ENCODE data around the gene PRCP.

PRCP gene

DNA sequence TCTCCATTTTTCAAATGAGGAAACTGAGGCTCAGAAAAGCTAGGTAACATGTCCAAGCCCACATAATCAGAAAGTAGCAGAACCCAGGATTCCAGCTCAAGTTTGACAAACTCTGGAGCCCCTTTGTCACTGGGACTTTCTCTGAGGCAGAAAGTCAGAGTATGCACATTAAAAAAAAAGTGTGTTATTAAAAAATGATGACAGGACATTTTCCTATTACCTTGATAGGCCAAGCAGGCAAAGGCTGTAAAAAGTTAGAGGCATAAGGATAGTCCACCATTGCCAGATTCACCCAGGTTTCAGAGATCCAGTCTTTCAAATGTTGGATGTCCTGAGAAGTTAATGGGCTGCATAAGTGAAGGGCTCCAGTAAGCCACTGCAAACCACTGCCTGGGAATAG is 51.4 kb downstream of the PRCP start:
- TF ChIP-seq, protein P1, sequence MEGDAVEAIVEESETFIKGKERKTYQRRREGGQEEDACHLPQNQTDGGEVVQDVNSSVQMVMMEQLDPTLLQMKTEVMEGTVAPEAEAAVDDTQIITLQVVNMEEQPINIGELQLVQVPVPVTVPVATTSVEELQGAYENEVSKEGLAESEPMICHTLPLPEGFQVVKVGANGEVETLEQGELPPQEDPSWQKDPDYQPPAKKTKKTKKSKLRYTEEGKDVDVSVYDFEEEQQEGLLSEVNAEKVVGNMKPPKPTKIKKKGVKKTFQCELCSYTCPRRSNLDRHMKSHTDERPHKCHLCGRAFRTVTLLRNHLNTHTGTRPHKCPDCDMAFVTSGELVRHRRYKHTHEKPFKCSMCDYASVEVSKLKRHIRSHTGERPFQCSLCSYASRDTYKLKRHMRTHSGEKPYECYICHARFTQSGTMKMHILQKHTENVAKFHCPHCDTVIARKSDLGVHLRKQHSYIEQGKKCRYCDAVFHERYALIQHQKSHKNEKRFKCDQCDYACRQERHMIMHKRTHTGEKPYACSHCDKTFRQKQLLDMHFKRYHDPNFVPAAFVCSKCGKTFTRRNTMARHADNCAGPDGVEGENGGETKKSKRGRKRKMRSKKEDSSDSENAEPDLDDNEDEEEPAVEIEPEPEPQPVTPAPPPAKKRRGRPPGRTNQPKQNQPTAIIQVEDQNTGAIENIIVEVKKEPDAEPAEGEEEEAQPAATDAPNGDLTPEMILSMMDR (IDR thresholded peaks at IDR 0.05; ENCODE audit: insufficient read depth, low read depth, low read length, missing control alignments), result no peak
- DNase-seq (ENCODE audit: low read depth), result no peak
- H3K4me3 ChIP-seq (ENCODE audit: low read depth, low read length), result no peak overlapping the region

DNA sequence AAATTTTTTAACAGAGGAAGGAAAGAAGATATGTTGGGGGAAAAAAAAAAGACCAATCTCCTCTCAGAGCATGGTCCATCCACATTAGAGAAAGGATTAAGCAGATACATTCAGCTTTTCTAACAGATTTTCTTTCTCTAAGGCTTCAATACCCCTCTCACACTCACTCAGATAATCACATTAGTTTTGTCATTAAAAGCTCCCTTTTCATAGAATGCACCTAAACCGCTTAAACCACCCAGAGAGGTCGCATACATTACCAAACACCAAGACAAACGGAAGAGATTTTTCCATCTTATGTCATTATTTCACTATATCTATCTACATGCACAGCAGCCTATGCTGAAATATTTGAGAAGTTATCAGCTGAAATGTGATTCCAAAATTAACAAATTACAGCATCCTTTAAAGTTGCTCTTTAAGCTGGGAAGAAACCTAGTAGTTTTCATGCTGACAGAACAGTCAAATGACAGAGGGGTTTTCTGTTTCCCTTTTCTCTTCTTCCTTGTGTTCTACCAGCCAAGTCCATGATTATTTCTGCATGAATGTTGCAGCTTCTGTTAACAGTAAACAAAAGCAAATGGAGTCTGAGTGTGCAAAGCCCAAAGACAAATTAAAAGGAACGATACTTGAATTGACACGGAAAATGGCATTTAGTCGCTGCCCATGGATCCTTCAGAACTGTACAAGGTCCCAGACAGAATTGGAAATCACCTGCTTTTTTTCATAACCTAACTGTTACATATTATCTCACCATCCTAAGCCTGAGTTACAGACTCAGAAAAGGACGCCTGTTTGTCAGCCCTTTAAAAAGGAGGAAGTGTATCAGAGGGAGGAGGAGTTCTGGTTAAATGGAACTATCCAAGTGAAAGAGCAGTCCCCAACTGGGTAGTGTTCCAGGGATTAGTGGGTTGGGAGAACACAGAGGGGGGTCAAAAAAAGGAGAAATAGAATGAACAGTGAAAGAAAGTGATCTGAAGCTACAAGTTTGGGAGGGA is 54.6 kb downstream of the PRCP start:
- H3K4me3 ChIP-seq (ENCODE audit: low read depth, low read length), result no peak overlapping the region
- no peak for DNase-seq (ENCODE audit: low read depth)
- TF ChIP-seq, protein P1 (IDR thresholded peaks at IDR 0.05; ENCODE audit: insufficient read depth, low read depth, low read length, missing control alignments), result no peak

DNA sequence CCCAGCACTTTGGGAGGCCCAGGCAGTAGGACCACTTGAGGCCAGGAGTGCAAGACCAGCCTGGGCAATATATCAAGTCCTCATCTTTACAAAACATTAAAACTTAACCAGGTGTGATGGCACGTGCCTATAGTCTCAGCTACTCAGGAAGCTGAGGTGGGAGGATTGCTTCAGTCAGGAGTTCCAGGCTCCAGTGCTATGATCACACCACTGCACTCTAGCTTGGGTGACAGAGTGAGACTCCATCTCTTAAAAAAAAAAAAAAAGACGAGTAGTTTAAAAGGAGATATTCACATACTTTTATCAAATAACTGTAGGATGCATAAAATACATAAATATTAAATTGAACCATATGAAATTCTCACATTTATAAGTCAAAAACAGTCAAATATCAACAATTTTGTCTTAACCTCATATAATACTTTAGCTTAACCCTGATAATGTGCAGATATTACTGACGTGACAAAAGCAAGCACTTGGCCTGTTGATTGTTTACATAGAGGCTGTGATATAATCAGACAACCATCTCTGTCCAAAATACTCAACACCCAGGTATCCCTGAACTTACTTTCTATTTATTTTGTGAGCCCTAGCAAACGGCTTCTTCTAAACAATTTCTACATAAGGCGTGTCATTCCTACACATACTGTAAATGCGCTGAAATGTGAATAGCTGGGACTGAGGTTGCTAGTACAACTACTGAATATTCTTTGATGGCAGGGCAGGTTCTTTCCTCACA is 57.0 kb downstream of the PRCP start:
- TF ChIP-seq, protein P1 (IDR thresholded peaks at IDR 0.05; ENCODE audit: insufficient read depth, low read depth, low read length, missing control alignments), result no peak
- no peak for DNase-seq (ENCODE audit: low read depth)
- H3K4me3 ChIP-seq (ENCODE audit: low read depth, low read length), result no peak overlapping the region

DNA sequence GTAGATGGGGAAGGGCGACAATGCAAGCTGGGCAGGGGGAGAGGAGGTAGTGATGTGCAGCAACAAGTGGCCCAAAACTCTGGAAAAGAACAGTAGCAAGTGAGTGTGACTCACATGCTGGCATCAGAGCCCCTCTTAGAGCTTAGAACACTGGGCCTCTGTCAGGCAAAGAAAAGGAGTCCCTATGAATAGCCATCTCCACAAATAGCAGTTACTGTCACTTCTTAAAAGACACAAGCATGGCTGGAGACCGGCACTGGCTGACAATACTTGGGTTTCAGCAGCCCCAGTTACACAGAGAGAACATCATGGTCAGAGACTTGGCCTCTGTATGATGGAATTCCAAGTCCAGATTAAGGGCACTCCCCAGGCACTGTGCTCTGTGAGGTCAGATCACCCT is 58.2 kb downstream of the PRCP start:
- TF ChIP-seq, protein P1 (IDR thresholded peaks at IDR 0.05; ENCODE audit: insufficient read depth, low read depth, low read length, missing control alignments), result no peak
- H3K4me3 ChIP-seq (ENCODE audit: low read depth, low read length), result no peak overlapping the region
- no peak for DNase-seq (ENCODE audit: low read depth)

DNA sequence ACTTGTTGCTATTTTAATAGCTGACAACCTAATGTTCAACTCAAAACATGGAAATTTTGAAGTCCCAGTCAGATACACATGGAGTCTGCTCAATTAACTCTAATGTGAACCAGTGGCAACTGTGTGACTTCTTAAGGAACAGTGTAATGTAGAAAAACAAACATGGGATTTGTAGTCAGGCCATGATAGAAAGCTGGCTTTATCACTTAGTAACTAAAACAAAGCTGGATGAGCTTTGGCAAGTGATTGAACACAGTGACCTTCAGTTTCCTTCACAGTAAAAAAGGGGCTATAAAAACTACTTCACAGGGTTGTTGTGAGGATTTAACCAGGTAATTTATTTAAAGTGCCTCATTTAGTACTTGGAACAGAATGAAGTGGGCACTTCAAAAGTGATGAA is 62.6 kb downstream of the PRCP start:
- no peak for DNase-seq (ENCODE audit: low read depth)
- no peak overlapping the region for H3K4me3 ChIP-seq (ENCODE audit: low read depth, low read length)
- TF ChIP-seq, protein P1 (IDR thresholded peaks at IDR 0.05; ENCODE audit: insufficient read depth, low read depth, low read length, missing control alignments), result no peak

DNA sequence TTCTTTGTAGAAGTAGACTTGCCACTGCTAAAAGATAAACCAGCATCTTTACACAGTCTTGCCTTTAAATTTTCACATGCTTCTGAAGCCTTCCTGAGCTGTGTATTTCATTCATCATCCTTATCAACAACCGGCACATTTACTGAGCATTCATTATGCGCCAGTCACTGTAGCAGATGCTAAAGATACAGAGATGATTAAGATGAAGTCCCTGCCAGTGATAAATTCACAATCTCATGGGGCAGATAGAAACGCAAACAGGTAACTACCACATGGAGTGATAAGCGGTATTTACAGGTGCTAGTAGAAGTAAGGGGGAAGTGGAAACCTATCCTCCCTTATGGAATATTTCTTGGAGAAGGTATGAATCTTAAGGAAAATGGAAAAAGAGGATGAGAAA is 67.2 kb downstream of the PRCP start:
- no peak for DNase-seq (ENCODE audit: low read depth)
- TF ChIP-seq, protein P1 (IDR thresholded peaks at IDR 0.05; ENCODE audit: insufficient read depth, low read depth, low read length, missing control alignments), result no peak
- no peak overlapping the region for H3K4me3 ChIP-seq (ENCODE audit: low read depth, low read length)

All from GM12865 (cell line).